ENCODE results near the gene CD80. TPM values are rescaled to one million over a fixed set of nuclear protein-coding genes. Genes with fewer than 3 reads are reported as not detected.

CD80 gene
- polyA plus RNA-seq, 4 donors, result 0.21 to 0.53 (median 0.27) TPM; not detected in 1

GRCh38 chr3:119507404-119507803 lies 52.0 kb downstream of the CD80 start:
- H3K9me3 ChIP-seq (ENCODE audit: control insufficient read depth in 2 of 2, insufficient read depth in 1 of 2, low read depth in 1 of 2, low read length in 1 of 2), result no peaks in the 10 kb centered on the region
- no peak overlapping the region for H3K27ac ChIP-seq (ENCODE audit: low read depth in 1 of 3, low read length in 2 of 3)
- no peak overlapping the region for H3K4me3 ChIP-seq (ENCODE audit: low read depth in 1 of 3, low read length in 3 of 3)
- H3K27me3 ChIP-seq (ENCODE audit: control insufficient read depth in 3 of 3, insufficient read depth in 3 of 3, low read length in 3 of 3), result no peaks in the 10 kb centered on the region
- H3K36me3 ChIP-seq (ENCODE audit: control insufficient read depth in 3 of 3, insufficient read depth in 2 of 3, low read depth in 1 of 3, low read length in 3 of 3), result peaks cover 2 to 25% (median 4%) of the 10 kb centered on the region in 3 donors
- DNase-seq, result no peak
- WGBS, 3 donors, result 92 to 95% (median 93%) methylated on average over 2 of the region's 2 CpGs
- FAIRE-seq, result no peak
- H3K4me1 ChIP-seq (ENCODE audit: control insufficient read depth in 3 of 3, insufficient read depth in 2 of 3, low read depth in 1 of 3, low read length in 2 of 3), result no peaks in the 10 kb centered on the region

GRCh38 chr3:119506631-119507030 lies 52.8 kb downstream of the CD80 start:
- DNase-seq (peak in 1 of 2 donors; percentile 30), FAIRE-seq (no peak)
- H3K27me3 ChIP-seq (ENCODE audit: control insufficient read depth in 3 of 3, insufficient read depth in 3 of 3, low read length in 3 of 3), result no peaks in the 10 kb centered on the region
- H3K36me3 ChIP-seq (ENCODE audit: control insufficient read depth in 3 of 3, insufficient read depth in 2 of 3, low read depth in 1 of 3, low read length in 3 of 3), result peaks cover 2 to 24% (median 4%) of the 10 kb centered on the region in 3 donors
- 12 to 45% (median 23%) methylated on average over 4 of the region's 4 CpGs for WGBS, 3 donors
- no peaks in the 10 kb centered on the region for H3K4me1 ChIP-seq (ENCODE audit: control insufficient read depth in 3 of 3, insufficient read depth in 2 of 3, low read depth in 1 of 3, low read length in 2 of 3)
- H3K9me3 ChIP-seq (ENCODE audit: control insufficient read depth in 2 of 2, insufficient read depth in 1 of 2, low read depth in 1 of 2, low read length in 1 of 2), result no peaks in the 10 kb centered on the region
- H3K4me3 ChIP-seq (ENCODE audit: low read depth in 1 of 3, low read length in 3 of 3), result no peak overlapping the region
- peak overlapping the region in 1 of 3 donors; percentile 14 for H3K27ac ChIP-seq (ENCODE audit: low read depth in 1 of 3, low read length in 2 of 3)

GRCh38 chr3:119500901-119501300 lies 58.5 kb downstream of the CD80 start:
- FAIRE-seq (no peak), DNase-seq (no peak)
- Histone ChIP-seq H3K9me3 (ENCODE audit: control insufficient read depth in 2 of 2, insufficient read depth in 1 of 2, low read depth in 1 of 2, low read length in 1 of 2) (no peaks in the 10 kb centered on the region), H3K27ac (ENCODE audit: low read depth in 1 of 3, low read length in 2 of 3) (no peak overlapping the region), H3K36me3 (ENCODE audit: control insufficient read depth in 3 of 3, insufficient read depth in 2 of 3, low read depth in 1 of 3, low read length in 3 of 3) (peaks cover 2 to 14% (median 2%) of the 10 kb centered on the region in 3 donors), H3K4me3 (ENCODE audit: low read depth in 1 of 3, low read length in 3 of 3) (no peak overlapping the region), H3K27me3 (ENCODE audit: control insufficient read depth in 3 of 3, insufficient read depth in 3 of 3, low read length in 3 of 3) (no peaks in the 10 kb centered on the region), H3K4me1 (ENCODE audit: control insufficient read depth in 3 of 3, insufficient read depth in 2 of 3, low read depth in 1 of 3, low read length in 2 of 3) (peaks cover 0 to 8% (median 2%) of the 10 kb centered on the region in 3 donors)
- WGBS, 3 donors, result 21 to 46% (median 40%) methylated on average over 2 of the region's 2 CpGs

GRCh38 chr3:119500265-119500664 lies 59.1 kb downstream of the CD80 start:
- 69 to 86% (median 78%) methylated on average over 4 of the region's 4 CpGs for WGBS, 3 donors
- Histone ChIP-seq H3K27me3 (ENCODE audit: control insufficient read depth in 3 of 3, insufficient read depth in 3 of 3, low read length in 3 of 3) (no peaks in the 10 kb centered on the region), H3K27ac (ENCODE audit: low read depth in 1 of 3, low read length in 2 of 3) (no peak overlapping the region), H3K4me3 (ENCODE audit: low read depth in 1 of 3, low read length in 3 of 3) (no peak overlapping the region), H3K9me3 (ENCODE audit: control insufficient read depth in 2 of 2, insufficient read depth in 1 of 2, low read depth in 1 of 2, low read length in 1 of 2) (no peaks in the 10 kb centered on the region), H3K4me1 (ENCODE audit: control insufficient read depth in 3 of 3, insufficient read depth in 2 of 3, low read depth in 1 of 3, low read length in 2 of 3) (peaks cover 0 to 8% (median 2%) of the 10 kb centered on the region in 3 donors), H3K36me3 (ENCODE audit: control insufficient read depth in 3 of 3, insufficient read depth in 2 of 3, low read depth in 1 of 3, low read length in 3 of 3) (peaks cover 2 to 12% (median 2%) of the 10 kb centered on the region in 3 donors)
- FAIRE-seq (no peak), DNase-seq (no peak)

GRCh38 chr3:119498186-119499011 lies 61.0 kb downstream of the CD80 start, which contains the start of gene TIMMDC1:
TIMMDC1 (plus strand) TSS chr3:119498547; CDS start chr3:119498734, 187 bp downstream.
- DNase-seq, result peak; percentile 99
- 0 to 1% (median 0%) methylated on average over 58 of the region's 58 CpGs for WGBS, 3 donors
- FAIRE-seq, result peak; percentile 39
- H3K27me3 ChIP-seq (ENCODE audit: control insufficient read depth in 3 of 3, insufficient read depth in 3 of 3, low read length in 3 of 3), result no peaks in the 10 kb centered on the region
- peak within 1 kb of the TSS; percentile 97 to 99 (median 97) for H3K27ac ChIP-seq (ENCODE audit: low read depth in 1 of 3, low read length in 2 of 3)
- peak within 1 kb of the TSS; percentile 75 to 99 (median 95) for H3K4me3 ChIP-seq (ENCODE audit: low read depth in 1 of 3, low read length in 3 of 3)
- H3K36me3 ChIP-seq (ENCODE audit: control insufficient read depth in 3 of 3, insufficient read depth in 2 of 3, low read depth in 1 of 3, low read length in 3 of 3), result peaks cover 0 to 7% (median 2%) of the 10 kb centered on the region in 3 donors
- no peaks in the 10 kb centered on the region for H3K9me3 ChIP-seq (ENCODE audit: control insufficient read depth in 2 of 2, insufficient read depth in 1 of 2, low read depth in 1 of 2, low read length in 1 of 2)
- peaks cover 0 to 8% (median 2%) of the 10 kb centered on the region in 3 donors for H3K4me1 ChIP-seq (ENCODE audit: control insufficient read depth in 3 of 3, insufficient read depth in 2 of 3, low read depth in 1 of 3, low read length in 2 of 3)

GRCh38 chr3:119497820-119498185 lies 61.6 kb downstream of the CD80 start:
- peaks cover 0 to 5% (median 0%) of the 10 kb centered on the region in 3 donors for H3K36me3 ChIP-seq (ENCODE audit: control insufficient read depth in 3 of 3, insufficient read depth in 2 of 3, low read depth in 1 of 3, low read length in 3 of 3)
- H3K27ac ChIP-seq (ENCODE audit: low read depth in 1 of 3, low read length in 2 of 3), result peak overlapping the region; percentile 39 to 99 (median 97)
- H3K4me3 ChIP-seq (ENCODE audit: low read depth in 1 of 3, low read length in 3 of 3), result peak overlapping the region; percentile 75 to 99 (median 95)
- DNase-seq (peak; percentile 49 to 64), FAIRE-seq (no peak)
- WGBS, 3 donors, result 3 to 7% (median 4%) methylated on average over 7 to 8 of the region's 8 CpGs
- no peaks in the 10 kb centered on the region for H3K9me3 ChIP-seq (ENCODE audit: control insufficient read depth in 2 of 2, insufficient read depth in 1 of 2, low read depth in 1 of 2, low read length in 1 of 2)
- peaks cover 0 to 8% (median 2%) of the 10 kb centered on the region in 3 donors for H3K4me1 ChIP-seq (ENCODE audit: control insufficient read depth in 3 of 3, insufficient read depth in 2 of 3, low read depth in 1 of 3, low read length in 2 of 3)
- no peaks in the 10 kb centered on the region for H3K27me3 ChIP-seq (ENCODE audit: control insufficient read depth in 3 of 3, insufficient read depth in 3 of 3, low read length in 3 of 3)

- Histone ChIP-seq H3K27me3 (ENCODE audit: control insufficient read depth in 3 of 3, insufficient read depth in 3 of 3, low read length in 3 of 3) (no peaks in the 10 kb centered on the region), H3K36me3 (ENCODE audit: control insufficient read depth in 3 of 3, insufficient read depth in 2 of 3, low read depth in 1 of 3, low read length in 3 of 3) (peaks cover 0 to 4% (median 2%) of the 10 kb centered on the region in 3 donors), H3K4me3 (ENCODE audit: low read depth in 1 of 3, low read length in 3 of 3) (no peak overlapping the region), H3K9me3 (ENCODE audit: control insufficient read depth in 2 of 2, insufficient read depth in 1 of 2, low read depth in 1 of 2, low read length in 1 of 2) (no peaks in the 10 kb centered on the region), H3K27ac (ENCODE audit: low read depth in 1 of 3, low read length in 2 of 3) (no peak overlapping the region), H3K4me1 (ENCODE audit: control insufficient read depth in 3 of 3, insufficient read depth in 2 of 3, low read depth in 1 of 3, low read length in 2 of 3) (peaks cover 0 to 4% (median 2%) of the 10 kb centered on the region in 3 donors)
- FAIRE-seq (no peak), DNase-seq (no peak)
- 79 to 97% (median 90%) methylated on average over 2 of the region's 2 CpGs for WGBS, 3 donors
These were observed 64.8 kb downstream of the CD80 start for GRCh38 chr3:119494597-119494996.

- no peaks in the 10 kb centered on the region for H3K4me1 ChIP-seq (ENCODE audit: control insufficient read depth in 3 of 3, insufficient read depth in 2 of 3, low read depth in 1 of 3, low read length in 2 of 3)
- WGBS, 3 donors, result 81 to 88% (median 81%) methylated on average over 3 of the region's 3 CpGs
- peaks cover 2 to 9% (median 7%) of the 10 kb centered on the region in 3 donors for H3K36me3 ChIP-seq (ENCODE audit: control insufficient read depth in 3 of 3, insufficient read depth in 2 of 3, low read depth in 1 of 3, low read length in 3 of 3)
- no peaks in the 10 kb centered on the region for H3K27me3 ChIP-seq (ENCODE audit: control insufficient read depth in 3 of 3, insufficient read depth in 3 of 3, low read length in 3 of 3)
- no peak overlapping the region for H3K4me3 ChIP-seq (ENCODE audit: low read depth in 1 of 3, low read length in 3 of 3)
- no peaks in the 10 kb centered on the region for H3K9me3 ChIP-seq (ENCODE audit: control insufficient read depth in 2 of 2, insufficient read depth in 1 of 2, low read depth in 1 of 2, low read length in 1 of 2)
- no peak overlapping the region for H3K27ac ChIP-seq (ENCODE audit: low read depth in 1 of 3, low read length in 2 of 3)
- DNase-seq (no peak), FAIRE-seq (no peak)
These were observed 66.6 kb downstream of the CD80 start for GRCh38 chr3:119492810-119493209.

Measured in small intestine (tissue), 7 donors.